8988T (cell line): ENCODE results near the gene SLAMF8.

ENCODE experiments used
- DNase-seq: peaks from one replicate; pipeline ENCODE4 v3.0.0; 2011

SLAMF8 gene

DNA sequence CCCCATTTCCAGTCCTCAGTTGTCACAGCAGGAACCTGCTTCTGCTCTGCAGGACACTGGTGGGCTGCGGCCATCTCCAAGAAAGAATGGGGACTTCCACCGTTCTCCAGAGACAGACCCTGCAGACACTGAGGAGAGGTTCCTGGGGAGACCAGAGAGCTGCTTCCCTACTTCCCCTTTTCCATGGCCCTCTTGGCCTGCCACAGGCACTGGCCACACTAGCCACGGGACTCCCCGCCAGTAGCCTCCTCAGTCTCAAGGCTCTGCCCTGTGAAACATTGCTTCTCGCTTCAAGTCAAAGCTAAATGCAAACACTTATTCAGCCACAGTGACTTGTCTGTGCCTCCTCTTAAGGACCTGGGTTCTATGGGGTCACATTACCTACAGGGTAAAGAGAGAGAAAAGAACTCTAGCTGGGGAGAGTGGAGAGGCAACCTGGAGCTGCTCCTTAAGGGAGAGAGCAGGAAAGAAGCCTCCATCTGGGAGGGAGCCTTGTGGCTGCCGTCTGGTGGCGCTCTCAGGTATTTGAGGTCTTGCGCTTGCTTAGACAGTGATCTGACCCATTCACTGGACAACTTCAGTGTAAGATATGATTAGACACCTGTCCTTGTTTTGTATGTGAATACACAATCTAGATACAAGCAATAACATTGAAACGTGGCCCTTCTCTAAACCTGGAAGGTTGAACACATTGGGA is 5.4 kb upstream of the SLAMF8 start:
- peak; percentile 34 for DNase-seq

DNA sequence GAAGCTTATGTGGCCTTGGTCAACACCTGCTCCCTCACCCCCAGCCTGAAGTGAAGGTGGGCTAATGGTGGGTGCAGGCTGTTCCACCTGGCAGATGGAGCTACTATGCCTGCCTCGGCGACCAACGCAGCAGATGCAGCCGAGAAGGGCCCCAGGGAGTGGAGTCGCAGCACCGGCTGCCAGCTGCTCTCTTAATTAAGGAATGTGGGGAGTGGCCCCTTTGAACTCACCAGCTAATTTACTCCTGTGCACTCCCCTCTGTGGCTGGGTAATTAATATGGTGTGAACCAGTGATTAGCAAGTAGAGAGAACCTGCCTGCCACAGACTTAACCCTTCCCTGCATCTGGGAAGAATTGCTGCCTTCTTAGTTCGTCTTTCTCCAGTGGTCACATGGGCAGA is 3.3 kb upstream of the SLAMF8 start:
- DNase-seq, result no peak

DNA sequence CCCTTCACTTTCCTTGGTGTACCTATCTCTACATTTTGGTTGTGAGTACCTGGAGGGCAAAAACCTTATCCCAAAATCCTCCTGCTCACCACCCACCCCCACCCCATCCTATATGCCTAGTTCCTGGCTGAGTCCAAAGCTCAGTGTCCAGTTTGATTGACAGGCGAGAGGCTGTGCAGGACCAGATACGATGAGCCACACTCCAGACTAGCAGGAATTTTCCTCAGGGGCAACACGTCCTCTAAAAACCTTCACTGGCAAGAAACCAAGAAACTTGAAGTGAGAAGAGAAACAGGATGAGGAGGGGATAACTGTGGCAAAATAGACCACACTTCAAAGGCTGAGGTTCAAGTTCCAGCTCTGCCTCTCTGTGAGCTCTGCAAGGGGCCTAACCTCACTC is 1.1 kb upstream of the SLAMF8 start:
- DNase-seq, result no peak

DNA sequence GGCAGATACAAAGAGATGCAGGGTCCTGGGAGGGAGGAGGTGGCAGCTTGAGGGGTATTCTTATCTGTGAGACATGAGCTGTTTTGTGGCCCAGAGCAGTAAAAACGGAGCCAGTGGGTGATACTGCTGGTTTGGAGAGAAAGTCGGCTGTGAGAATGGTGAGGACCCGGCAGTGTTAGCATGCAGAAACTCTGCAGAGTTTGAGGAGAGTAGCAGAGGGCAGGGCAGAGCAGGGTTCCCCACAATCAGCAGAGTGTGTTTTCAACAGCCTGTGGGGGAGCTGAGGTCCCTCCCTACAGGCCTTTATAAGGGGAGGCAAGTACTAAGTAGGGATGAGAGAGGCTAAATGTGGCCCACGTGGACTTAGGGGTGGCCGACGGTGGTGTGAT is 423 bp downstream of the SLAMF8 start:
- DNase-seq, result no peak

DNA sequence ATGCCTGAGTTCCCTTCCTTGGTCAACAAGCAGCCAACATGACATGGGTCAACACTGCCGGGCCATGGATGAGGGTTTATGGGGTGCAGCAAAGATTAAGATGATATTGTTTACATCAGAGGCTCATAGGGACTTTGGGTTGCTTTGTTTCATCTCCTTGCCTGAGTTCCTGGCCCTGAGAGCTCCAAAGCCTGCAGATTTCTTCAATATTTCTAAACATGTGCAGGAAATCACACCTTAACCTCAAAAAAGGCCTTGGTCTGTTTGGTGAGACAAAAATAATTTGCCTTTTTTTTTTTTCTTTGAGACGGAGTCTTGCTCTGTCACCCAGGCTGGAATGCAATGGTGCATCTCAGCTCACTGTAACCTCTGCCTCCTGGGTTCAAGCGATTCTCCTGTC is 876 bp downstream of the SLAMF8 start:
- DNase-seq, result no peak

DNA sequence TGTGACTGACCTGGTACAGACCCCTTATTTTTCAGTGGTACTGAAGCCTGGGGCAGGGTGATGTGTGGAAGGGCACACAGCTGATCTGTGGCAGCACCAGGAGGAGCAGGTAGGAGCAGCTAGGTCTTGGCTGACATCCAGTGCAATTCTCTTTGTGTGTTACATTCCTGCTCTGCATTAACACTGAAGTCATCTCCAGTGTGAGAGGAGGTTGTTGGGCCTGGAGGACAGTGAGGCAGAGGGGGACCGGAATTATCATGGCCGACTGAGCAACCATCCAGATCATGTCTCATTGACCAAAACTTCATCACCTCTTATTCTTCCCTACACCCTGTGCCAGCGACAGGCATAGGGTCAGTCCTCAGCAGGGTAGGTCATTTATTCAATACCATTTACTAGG is 1.5 kb downstream of the SLAMF8 start:
- no peak for DNase-seq

DNA sequence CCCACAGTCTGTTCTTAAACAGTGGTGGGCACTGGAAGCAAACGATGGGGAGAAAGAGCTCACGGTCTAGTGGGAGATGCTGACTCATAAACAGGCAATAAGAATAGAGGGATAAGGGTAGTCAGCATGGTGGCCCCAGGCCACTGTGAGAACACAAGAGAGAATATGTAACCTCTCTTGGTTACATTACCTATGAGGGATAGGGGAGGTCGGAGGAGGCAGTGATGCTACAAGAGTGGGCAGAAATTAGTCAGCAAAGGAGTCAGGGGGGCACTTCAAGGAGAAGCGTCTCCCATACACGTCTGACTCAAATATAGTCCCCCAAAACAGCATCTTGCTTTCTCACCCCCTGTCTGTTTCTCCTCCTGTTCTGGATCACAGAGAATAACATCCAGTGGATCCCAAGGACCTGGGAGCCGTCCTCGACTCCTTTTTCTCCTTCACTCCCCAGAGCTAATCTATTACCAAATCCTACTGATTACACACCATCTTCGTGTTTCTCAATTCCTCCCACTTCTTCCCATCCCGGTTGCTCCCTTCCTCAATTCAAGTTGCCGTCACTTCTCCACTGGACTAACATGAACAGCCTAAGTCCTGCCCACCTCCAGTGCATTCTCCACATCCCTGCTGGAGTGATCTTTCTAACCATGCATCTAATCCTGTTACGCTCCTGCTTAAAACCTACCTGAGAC is 2.1 kb downstream of the SLAMF8 start:
- DNase-seq, result no peak

DNA sequence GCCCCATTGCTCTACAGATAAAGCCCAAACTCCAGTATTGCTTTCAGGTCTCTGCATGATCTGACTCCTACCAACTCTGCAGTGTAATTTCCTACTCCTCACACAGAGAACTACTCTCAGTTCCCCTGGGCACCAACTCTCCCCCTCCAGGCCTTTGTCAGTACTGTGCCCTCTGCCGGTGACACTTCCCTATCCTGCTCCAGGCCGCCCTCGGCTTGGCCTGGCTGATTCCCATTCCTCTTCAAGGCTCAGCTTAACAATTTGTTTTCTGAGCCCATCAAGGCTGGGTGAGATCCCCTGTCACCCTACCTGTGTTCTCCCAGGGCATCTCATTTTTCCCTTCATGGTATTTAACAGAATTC is 2.6 kb downstream of the SLAMF8 start:
- DNase-seq, result peak; percentile 40

DNA sequence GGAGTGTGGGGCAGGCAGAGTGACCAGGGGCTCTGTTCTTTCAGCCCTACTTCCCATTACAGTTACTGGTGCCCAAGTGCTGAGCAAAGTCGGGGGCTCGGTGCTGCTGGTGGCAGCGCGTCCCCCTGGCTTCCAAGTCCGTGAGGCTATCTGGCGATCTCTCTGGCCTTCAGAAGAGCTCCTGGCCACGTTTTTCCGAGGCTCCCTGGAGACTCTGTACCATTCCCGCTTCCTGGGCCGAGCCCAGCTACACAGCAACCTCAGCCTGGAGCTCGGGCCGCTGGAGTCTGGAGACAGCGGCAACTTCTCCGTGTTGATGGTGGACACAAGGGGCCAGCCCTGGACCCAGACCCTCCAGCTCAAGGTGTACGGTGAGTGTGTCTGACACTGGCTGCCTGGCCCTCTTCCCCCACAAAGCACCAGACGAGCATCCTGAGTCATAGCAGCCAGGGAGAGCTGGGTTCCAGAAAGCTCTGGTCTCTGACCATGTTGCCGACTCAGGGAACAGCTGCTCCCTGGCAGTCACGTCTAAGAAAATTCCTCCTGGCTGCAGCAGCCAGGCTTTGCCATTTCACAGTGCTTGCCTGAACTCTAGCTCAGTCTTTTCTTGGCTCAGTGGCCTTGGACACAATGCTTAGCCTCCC is 3.3 kb downstream of the SLAMF8 start:
- DNase-seq, result no peak

DNA sequence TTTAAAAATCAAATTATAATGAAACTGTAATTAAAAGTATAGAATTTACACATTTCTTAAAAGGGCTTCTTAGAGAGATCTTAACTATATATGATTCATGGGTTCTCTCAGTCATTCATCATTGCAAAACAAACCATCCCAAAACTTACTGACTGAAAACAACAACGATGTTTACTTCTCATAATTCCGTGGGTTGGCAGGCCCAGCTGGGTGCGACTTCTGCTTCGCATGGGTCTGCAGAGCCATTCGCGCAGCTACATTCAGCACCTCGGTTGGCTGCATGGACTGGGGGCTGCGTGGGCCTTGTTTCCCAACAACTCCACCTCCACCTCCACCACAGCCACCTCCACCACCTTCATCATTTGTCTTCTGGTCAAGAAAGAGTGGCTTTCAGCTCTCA is 4.0 kb downstream of the SLAMF8 start:
- no peak for DNase-seq

DNA sequence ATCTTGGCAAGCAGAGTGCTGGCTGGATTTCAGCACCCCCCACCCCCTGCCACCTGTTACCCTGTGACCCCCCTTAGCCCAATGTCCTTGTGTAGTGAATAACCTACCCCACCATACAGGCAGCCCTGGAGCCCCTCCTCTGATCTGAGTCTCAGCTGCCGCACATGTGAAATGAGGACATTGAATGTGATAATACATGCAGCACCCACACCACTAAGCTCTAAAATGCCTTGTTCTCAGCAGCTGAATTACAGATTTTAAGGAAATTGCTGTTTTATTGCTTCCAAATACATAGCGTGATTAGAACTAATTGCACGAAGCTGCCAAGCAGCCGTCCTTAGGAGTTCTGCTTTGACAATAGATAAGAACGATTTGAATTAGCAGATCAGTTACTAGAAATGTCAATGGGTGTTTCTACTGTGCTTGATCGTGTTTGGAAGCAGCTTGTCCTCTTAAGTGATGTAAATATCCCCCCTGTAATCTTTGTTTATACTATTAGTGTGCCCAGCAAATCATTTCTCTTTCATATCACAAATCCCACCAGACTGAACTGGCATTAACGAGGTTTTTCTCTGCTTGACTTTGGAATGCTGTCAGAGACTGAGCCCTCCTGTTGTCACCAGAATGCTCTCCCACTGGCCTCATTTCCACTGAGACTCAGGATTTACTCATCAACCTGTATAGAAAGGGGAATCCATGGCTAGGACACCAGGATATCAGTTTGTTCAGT is 4.9 kb downstream of the SLAMF8 start:
- DNase-seq, result no peak

DNA sequence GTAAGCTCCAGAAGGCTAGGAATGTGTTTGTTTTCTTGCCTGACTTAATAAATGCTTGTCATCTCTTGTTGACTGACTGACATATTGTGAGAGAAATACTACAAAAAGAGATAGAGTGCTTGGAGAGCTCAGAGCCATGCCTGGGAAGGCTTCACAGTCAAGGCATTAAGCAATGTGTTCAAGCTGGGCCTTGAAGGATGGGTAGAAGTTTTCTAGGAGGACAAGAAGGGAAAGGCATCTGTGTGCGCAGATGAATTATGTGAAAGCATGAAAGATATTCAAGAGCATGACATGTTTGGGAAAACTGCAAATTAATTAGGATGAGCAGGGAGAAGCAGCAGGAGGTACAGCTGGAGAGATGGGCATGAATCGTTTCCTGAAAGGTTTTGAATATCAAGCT is 5.6 kb downstream of the SLAMF8 start:
- no peak for DNase-seq

DNA sequence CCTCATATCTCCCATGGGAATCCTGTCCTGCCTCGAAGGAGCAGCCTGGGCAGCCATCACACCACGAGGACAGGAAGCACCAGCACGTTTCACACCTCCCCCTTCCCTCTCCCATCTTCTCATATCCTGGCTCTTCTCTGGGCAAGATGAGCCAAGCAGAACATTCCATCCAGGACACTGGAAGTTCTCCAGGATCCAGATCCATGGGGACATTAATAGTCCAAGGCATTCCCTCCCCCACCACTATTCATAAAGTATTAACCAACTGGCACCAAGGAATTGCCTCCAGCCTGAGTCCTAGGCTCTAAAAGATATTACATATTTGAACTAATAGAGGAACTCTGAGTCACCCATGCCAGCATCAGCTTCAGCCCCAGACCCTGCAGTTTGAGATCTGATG is 8.7 kb downstream of the SLAMF8 start:
- no peak for DNase-seq

DNA sequence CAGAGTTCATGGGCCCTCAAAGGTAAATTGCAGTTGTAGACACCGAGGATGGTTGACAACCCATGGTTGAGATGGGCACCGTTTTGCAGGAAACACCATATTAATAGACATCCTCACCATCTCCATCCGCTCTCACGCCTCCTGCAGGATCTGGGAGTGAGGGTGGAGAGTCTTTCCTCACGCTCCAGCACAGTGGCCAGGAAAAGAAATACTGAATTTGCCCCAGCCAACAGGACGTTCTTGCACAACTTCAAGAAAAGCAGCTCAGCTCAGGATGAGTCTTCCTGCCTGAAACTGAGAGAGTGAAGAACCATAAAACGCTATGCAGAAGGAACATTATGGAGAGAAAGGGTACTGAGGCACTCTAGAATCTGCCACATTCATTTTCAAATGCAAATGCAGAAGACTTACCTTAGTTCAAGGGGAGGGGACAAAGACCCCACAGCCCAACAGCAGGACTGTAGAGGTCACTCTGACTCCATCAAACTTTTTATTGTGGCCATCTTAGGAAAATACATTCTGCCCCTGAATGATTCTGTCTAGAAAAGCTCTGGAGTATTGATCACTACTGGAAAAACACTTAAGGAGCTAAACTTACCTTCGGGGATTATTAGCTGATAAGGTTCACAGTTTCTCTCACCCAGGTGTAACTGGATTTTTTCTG is 9.3 kb downstream of the SLAMF8 start:
- DNase-seq, result no peak

DNA sequence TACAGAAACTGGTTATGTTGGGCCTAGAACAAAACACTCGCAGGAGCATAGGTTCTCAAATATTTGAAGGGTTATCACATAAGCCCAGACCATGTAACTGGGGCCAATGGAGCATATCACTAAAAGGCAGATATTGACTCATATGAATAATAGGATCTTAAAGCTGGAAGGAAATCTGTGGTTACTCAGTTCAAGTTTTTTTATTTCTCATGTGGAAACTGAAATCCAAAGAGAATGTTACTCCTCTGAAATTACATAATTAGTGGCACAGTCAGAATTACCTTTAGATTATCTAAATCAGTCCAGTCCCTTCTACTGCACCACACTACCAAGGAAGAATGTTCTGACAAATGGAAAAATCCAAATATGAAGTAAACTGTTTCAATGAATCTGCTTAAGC is 12.0 kb downstream of the SLAMF8 start:
- DNase-seq, result no peak

DNA sequence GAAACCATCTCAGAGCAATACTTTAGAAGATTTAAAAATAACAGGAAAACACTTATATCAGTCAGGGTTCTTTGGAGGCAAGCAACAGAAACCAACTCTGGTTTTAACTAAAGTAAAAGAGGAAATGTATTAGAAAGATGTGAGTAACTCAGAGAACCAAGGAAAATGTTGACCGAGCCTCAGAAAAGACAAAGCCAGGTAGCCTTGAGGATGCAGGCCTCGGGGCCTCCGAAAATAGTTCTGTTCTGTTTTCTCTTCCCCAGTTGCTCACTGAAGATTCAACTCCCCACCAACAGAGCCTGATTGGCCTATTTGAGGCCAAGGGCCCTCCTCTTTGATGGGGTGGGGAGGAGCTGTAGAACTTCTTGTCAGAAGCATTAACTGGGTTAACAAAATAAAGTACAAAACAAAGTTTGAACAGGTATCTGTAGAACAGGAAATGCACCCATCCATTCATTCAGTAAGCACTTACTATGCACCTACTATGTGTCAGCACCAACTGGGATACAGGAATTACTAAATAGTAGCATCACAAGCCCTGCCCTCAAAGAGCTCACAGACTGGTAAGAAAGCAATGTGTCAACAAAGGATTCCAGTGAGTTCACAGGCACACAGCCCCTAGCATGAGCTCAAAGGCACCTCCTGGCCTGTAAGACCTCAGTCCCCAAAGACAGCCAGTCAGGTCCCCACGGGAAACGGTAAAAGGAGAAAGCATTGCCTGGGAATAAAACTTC is 12.6 kb downstream of the SLAMF8 start:
- no peak for DNase-seq

DNA sequence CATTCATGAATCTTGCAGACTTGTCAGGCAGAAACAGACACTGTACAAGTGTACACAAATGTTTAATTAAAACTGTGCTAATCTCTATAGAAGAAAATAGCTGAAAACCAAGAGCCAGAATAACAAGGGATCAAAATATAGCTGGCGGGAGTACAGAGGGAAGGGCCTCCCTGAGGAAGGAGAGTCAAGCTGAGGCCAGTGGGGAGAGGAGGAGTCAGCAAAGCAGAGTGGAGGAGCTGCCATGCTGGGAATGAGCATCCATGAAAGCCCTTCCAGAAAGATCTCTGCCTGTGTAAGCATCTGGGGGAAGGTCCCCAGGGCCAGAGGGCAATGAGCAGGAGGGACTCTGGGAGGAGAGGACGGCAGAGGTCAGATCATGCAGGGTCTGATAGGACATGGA is 15.1 kb downstream of the SLAMF8 start:
- DNase-seq, result no peak

DNA sequence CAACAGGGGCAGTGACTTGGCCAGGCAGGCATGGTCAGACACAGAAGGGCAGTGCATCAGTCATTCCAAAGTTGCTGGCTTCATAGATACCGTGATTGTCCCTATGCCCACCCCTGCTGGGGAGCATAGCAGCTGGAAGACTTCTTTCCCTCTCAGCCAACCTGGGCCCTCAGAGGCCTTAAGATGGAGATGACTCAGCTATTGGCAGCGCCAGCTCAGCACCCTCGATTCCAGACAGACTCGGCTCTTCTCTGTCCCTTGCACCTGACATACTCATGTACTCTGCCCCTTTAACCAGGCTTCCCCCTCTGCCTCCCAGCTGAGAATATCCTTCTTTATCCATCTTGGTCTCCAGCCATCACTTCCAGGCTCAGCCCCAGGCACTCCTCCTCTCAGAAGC is 16.8 kb downstream of the SLAMF8 start:
- DNase-seq, result no peak

DNA sequence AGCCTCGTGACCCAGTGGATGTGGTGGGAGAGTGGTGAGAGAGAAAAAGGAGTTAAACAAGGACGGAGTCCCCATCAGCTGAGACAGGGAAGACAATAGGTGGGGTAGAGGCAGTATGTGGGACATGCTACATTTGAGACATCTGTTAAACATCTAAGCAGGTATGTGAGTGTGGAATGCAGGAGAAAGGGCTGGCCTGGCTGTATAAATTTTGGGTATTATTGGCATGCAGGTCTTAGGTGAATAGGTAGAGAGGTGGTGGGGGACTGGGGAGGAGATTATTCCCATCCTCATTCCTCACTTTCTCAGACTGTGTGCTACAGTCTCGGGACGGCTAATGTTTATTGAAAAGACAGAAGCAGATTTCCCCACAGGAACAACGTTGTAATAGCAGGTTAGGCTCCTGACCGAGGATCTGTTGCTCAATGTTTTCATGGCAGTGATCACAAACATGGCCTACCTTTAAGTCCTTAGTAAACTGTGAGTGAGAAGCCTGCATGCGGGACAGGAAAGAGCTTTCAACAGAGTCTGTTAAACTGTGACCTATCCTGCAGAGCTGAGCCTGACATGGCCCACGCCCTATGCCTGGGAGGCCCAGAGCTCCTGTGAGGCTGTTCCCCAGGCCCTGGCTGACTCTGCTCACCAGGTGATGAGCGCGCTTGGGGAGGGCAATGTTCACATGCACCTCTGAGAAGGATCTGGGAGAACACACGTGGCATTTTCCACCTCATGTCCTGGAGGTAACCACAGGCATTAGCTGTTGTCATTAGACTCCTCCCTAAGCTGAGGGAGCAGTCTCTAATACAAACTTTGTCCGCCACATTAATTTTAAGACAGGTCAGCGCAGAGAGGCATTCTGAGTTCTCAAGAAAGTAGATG is 19.3 kb downstream of the SLAMF8 start:
- no peak for DNase-seq

DNA sequence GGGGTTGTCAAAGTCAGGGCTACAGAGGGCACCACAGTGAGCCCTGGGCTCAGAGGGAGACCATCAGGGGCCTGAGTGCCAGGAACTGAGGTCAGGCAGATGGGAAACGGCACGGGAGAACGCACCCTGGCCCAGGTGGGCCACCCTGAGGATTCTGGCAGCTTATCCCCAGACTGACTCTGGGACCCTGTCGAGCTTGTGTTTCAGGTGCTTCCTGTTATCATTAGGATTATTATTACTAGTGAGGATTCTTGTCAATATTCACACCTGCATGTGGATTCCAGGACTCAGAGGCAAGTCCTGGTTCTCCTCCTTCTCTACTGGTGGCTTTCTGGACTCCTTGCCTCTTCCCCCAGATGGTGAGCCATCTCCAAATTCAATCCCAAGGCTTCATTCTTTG is 20.6 kb downstream of the SLAMF8 start:
- no peak for DNase-seq

DNA sequence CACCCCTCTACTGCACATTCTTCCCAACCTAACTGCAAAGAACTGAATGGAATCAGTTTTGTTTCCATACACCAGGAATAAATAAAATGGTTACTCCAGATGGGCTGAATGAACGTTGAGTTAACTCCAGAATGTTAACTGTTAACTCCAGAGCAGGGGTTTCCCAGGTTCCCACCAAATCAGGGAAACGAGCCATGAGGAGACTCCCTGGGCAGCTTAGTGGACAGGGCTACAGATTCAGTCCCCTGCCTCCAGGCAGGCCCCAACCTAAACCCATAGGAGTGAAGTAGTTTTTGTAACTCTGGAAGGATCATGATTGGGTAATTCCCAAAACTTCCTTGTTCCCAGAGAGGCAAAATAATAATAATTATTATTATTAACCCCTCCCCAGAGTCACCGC is 21.7 kb downstream of the SLAMF8 start:
- no peak for DNase-seq
